A549 (cell line): ENCODE data around the gene PLXNB3.
"Not testable (repeated sequence)": the region's sequence is repeated elsewhere in the genome, so short reads cannot be mapped to it uniquely, and the experiment has no call there.

Experiments
- CTCF ChIP-seq: fragments of >200 bp; sonication (Bioruptor Twin); formaldehyde crosslinking; IDR thresholded peaks from 3 replicates; pipeline ENCODE4 v1.5.1; 2016
- EP300 ChIP-seq, 2 experiments: fragments of >200 bp; sonication (Bioruptor Twin); formaldehyde crosslinking; IDR thresholded peaks; 2 replicates in 1 of 2; 3 replicates in 1 of 2; pipeline ENCODE4 v1.6.1; 2016 to 2017
- HDAC2 ChIP-seq: fragments of 200-600 bp; sonication (generic); IDR thresholded peaks from 2 replicates; pipeline ENCODE4 v1.6.1; 2016
- JUNB ChIP-seq: fragments of >200 bp; sonication (Bioruptor Twin); formaldehyde crosslinking; IDR thresholded peaks from 2 replicates; pipeline ENCODE4 v1.6.1; 2016
- NPAS2 ChIP-seq: fragments of 250-450 bp; sonication (Bioruptor Pico); IDR thresholded peaks from 2 replicates; pipeline ENCODE4 v1.8.0; 2022; ENCODE audit warnings: mild to moderate bottlenecking, moderate library complexity, borderline replicate concordance
- NR3C1 ChIP-seq: fragments of >200 bp; sonication (Bioruptor Twin); formaldehyde crosslinking; IDR thresholded peaks from 3 replicates; pipeline ENCODE4 v1.6.1; 2017
- PBX3 ChIP-seq: IDR thresholded peaks from 2 replicates; pipeline ENCODE4 v1.6.1; 2012
- PHF8 ChIP-seq: fragments of 200-600 bp; sonication (generic); IDR thresholded peaks from 2 replicates; pipeline ENCODE4 v1.6.1; 2016; ENCODE audit warnings: low read depth, mild to moderate bottlenecking, antibody characterized with exemption, moderate library complexity, borderline replicate concordance
- POLR2A ChIP-seq: IDR thresholded peaks from 2 replicates; pipeline ENCODE4 v1.6.1; 2012; ENCODE audit warnings: mild to moderate bottlenecking, low read length
- RAD21 ChIP-seq, 2 experiments: fragments of >200 bp in 1 of 2; sonication (Bioruptor Twin) in 1 of 2; formaldehyde crosslinking in 1 of 2; IDR thresholded peaks in 1 of 2; conservative IDR thresholded peaks in 1 of 2; 2 replicates in 1 of 2; 3 replicates in 1 of 2; pipeline ENCODE4 v1.6.1; 2012 to 2018; ENCODE audit warnings: inconsistent platforms in 1 of 2
- REST ChIP-seq: fragments of 200-600 bp; sonication (generic); IDR thresholded peaks from 2 replicates; pipeline ENCODE4 v1.6.1; 2016; ENCODE audit warnings: antibody characterized with exemption, mild to moderate bottlenecking, moderate library complexity
- TFCP2L1 ChIP-seq: fragments of 250-450 bp; sonication (Bioruptor Pico); IDR thresholded peaks from 2 replicates; pipeline ENCODE4 v1.5.0; 2021; ENCODE audit warnings: mild to moderate bottlenecking

GRCh38 chrX:153742111-153742510 is 21.9 kb upstream of the PLXNB3 start:
- not testable (repeated sequence) for TF ChIP-seq CTCF; REST; HDAC2; PBX3; RAD21 (conservative IDR thresholded peaks at IDR 0.05 in 1 of 2, IDR thresholded peaks at IDR 0.05 in 1 of 2); NPAS2 (CRISPR knock-in tag); POLR2A; NR3C1; TFCP2L1 (CRISPR knock-in tag); JUNB; EP300 (IDR thresholded peaks at IDR 0.05); PHF8
